HEK293T (cell line): Measurements from ENCODE around the gene CALHM6.
A peak's percentile ranks its signal among the peaks of the same experiment; 100 is the strongest.

ENCODE experiments used
- CTCF ChIA-PET: fragments of 350-600 bp; formaldehyde crosslinking; extraction: SDS; loops from one replicate; lab custom pipeline; 2021; ENCODE audit warnings: antibody characterized with exemption, inconsistent platforms; lab: Yijun Ruan, JAX
- POLR2A ChIA-PET: fragments of 350-600 bp; formaldehyde crosslinking; extraction: SDS; loops from one replicate; lab custom pipeline; 2020; ENCODE audit warnings: antibody characterized with exemption, inconsistent platforms; lab: Yijun Ruan, JAX
- DNase-seq: peaks from one replicate; pipeline ENCODE4 v3.0.0; 2012; ENCODE audit warnings: mixed read lengths; ENCODE audit errors: extremely low spot score
- ARNT ChIP-seq: fragments of 450-650 bp; IDR thresholded peaks from 2 replicates; pipeline ENCODE4 v1.6.1; 2017; ENCODE audit warnings: mild to moderate bottlenecking
- BHLHE40 ChIP-seq: fragments of 450-650 bp; IDR thresholded peaks from 2 replicates; pipeline ENCODE4 v1.6.1; 2016; ENCODE audit warnings: mild to moderate bottlenecking, moderate library complexity, borderline replicate concordance
- CTBP1 ChIP-seq: fragments of 450-650 bp; IDR thresholded peaks from 2 replicates; pipeline ENCODE4 v1.6.1; 2016; ENCODE audit warnings: borderline replicate concordance
- ELF4 ChIP-seq: fragments of 450-650 bp; IDR thresholded peaks from 2 replicates; pipeline ENCODE4 v1.6.1; 2017; ENCODE audit warnings: antibody characterized with exemption
- FOXA1 ChIP-seq: fragments of 450-650 bp; IDR thresholded peaks from 2 replicates; pipeline ENCODE4 v1.6.1; 2016; ENCODE audit warnings: mild to moderate bottlenecking
- FOXK2 ChIP-seq: fragments of 450-650 bp; IDR thresholded peaks from 2 replicates; pipeline ENCODE4 v1.6.1; 2016; ENCODE audit warnings: mild to moderate bottlenecking
- FOXM1 ChIP-seq: fragments of 450-650 bp; IDR thresholded peaks from 2 replicates; pipeline ENCODE4 v1.6.1; 2017; ENCODE audit warnings: mild to moderate bottlenecking, borderline replicate concordance
- HDGF ChIP-seq: fragments of 450-650 bp; IDR thresholded peaks from 2 replicates; pipeline ENCODE4 v1.6.1; 2017; ENCODE audit warnings: antibody characterized with exemption, borderline replicate concordance
- L3MBTL2 ChIP-seq: fragments of 450-650 bp; conservative IDR thresholded peaks from 2 replicates; pipeline ENCODE4 v1.6.1; 2016; ENCODE audit warnings: mild to moderate bottlenecking
- LEF1 ChIP-seq: fragments of 450-650 bp; IDR thresholded peaks from 2 replicates; pipeline ENCODE4 v1.6.1; 2017; ENCODE audit warnings: mild to moderate bottlenecking, borderline replicate concordance
- NFRKB ChIP-seq: fragments of 450-650 bp; IDR thresholded peaks from 2 replicates; pipeline ENCODE4 v1.6.1; 2016; ENCODE audit warnings: mild to moderate bottlenecking, moderate library complexity
- SP1 ChIP-seq: fragments of 450-650 bp; IDR thresholded peaks from 2 replicates; pipeline ENCODE4 v1.6.1; 2017
- SUZ12 ChIP-seq: fragments of 450-650 bp; IDR thresholded peaks from 2 replicates; pipeline ENCODE4 v1.6.1; 2016; ENCODE audit warnings: mild to moderate bottlenecking
- TARDBP ChIP-seq: fragments of 450-650 bp; IDR thresholded peaks from 2 replicates; pipeline ENCODE4 v1.6.1; 2016
- ZNF384 ChIP-seq: fragments of 450-650 bp; IDR thresholded peaks from 2 replicates; pipeline ENCODE4 v1.6.1; 2016
- TF ChIP-seq, protein P1 (sequence below): fragments of 450-650 bp; IDR thresholded peaks from 2 replicates; pipeline ENCODE4 v1.6.1; 2016

CALHM6 gene

DNA sequence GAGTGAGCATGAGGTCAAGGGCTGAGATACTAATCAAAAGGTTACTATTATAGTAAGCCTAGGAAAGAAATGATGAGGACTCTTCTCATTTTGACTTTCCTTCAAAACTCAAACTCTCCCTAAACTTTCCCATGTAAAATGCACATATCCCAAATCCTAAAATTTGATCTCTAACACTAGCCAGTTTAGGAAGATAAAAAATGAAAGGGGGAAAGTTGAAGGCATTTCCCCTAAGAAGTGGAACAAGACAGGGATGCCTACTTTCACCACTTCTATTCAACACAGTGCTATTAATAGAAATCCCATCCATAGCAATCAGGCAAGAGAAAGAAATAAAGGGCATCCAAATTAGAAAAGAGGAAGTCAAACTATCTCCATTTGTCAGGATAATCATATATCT, 47.4 kb downstream of the CALHM6 start:
- no peak for DNase-seq
- ChIA-PET CTCF (no interaction called here), POLR2A (no interaction called here)
- no peak for TF ChIP-seq FOXM1
- no peak for TF ChIP-seq SP1
- no peak for TF ChIP-seq HDGF
- TF ChIP-seq TARDBP: no peak
- TF ChIP-seq, protein P1, sequence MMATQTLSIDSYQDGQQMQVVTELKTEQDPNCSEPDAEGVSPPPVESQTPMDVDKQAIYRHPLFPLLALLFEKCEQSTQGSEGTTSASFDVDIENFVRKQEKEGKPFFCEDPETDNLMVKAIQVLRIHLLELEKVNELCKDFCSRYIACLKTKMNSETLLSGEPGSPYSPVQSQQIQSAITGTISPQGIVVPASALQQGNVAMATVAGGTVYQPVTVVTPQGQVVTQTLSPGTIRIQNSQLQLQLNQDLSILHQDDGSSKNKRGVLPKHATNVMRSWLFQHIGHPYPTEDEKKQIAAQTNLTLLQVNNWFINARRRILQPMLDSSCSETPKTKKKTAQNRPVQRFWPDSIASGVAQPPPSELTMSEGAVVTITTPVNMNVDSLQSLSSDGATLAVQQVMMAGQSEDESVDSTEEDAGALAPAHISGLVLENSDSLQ: no peak
- no peak for TF ChIP-seq L3MBTL2
- TF ChIP-seq NFRKB: no peak
- no peak for TF ChIP-seq FOXA1
- TF ChIP-seq BHLHE40: no peak

GRCh38 chr6:116511424-116512110, 50.4 kb downstream of the CALHM6 start, which contains the start of gene CALHM5:
Gene CALHM5, plus strand, starts transcription at chr6:116511639. Its CDS starts 58 bp downstream, at chr6:116511697.
- CTCF ChIA-PET: interaction anchor here (0.6 to 2.1 kb wide), 19 partner anchors 9 to 425 kb away, joined by 3 to 18 read pairs (median 4); no protein-coding TSS in a partner anchor
- no peak for TF ChIP-seq SUZ12
- TF ChIP-seq CTBP1: no peak
- no peak for TF ChIP-seq SP1
- TF ChIP-seq ARNT: no peak
- TF ChIP-seq BHLHE40: no peak
- peak; percentile 65 for DNase-seq
- POLR2A ChIA-PET: interaction anchor here (0.7 to 3.3 kb wide), 13 partner anchors 11 to 411 kb away, joined by 3 to 17 read pairs (median 4); partner anchors contain the start of genes DSE, NT5DC1, RWDD1 and TSPYL1

DNA sequence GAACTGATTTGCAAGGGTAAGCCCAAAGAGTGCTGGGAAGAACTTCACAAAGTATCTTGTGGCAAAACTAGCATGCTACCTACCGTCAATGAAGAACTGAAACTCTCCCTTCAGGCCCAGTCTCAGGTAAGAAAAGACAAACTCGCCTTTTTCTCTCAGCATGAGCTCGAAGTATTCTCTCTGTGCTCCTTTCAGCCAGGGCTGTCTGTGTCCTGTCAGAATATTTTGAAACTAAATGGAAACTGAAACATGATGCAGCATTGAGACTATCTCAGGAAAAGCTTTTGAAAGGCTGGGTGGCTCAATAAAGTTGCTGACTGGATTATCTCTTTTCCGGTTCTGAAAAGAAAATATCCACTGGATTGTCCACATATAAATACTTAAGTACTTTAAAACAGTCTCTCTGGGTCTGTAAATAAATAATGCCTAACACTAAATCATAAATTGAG, 51.0 kb downstream of the CALHM6 start:
- no peak for DNase-seq
- TF ChIP-seq CTBP1: no peak
- TF ChIP-seq FOXK2: no peak
- no peak for TF ChIP-seq ZNF384
- TF ChIP-seq, protein P1: no peak
- TF ChIP-seq SP1: no peak
- TF ChIP-seq FOXA1: no peak
- no peak for TF ChIP-seq TARDBP
- no peak for TF ChIP-seq HDGF
- TF ChIP-seq ELF4: no peak
- no peak for TF ChIP-seq SUZ12
- no peak for TF ChIP-seq LEF1
- no peak for TF ChIP-seq BHLHE40
- TF ChIP-seq ARNT: no peak
- TF ChIP-seq NFRKB: no peak
- no peak for TF ChIP-seq FOXM1
- no peak for TF ChIP-seq L3MBTL2
- ChIA-PET CTCF (interaction anchor here (0.6 to 2.1 kb wide), 19 partner anchors 8 to 424 kb away, joined by 3 to 18 read pairs (median 4); no protein-coding TSS in a partner anchor), POLR2A (interaction anchor here (0.7 to 3.3 kb wide), 13 partner anchors 10 to 411 kb away, joined by 3 to 17 read pairs (median 4); partner anchors contain the start of genes DSE, NT5DC1, RWDD1 and TSPYL1)

GRCh38 chr6:116512734-116513133, 51.6 kb downstream of the CALHM6 start:
- ChIA-PET CTCF (interaction anchor here (1.5 to 2.1 kb wide), 4 partner anchors 11 to 225 kb away, joined by 9 to 14 read pairs (median 10); no protein-coding TSS in a partner anchor), POLR2A (interaction anchor here (1.5 to 3.3 kb wide), 2 partner anchors 58 to 412 kb away, joined by 4 to 17 read pairs; partner anchors contain the start of genes NT5DC1 and RWDD1)
- DNase-seq: no peak
- TF ChIP-seq SUZ12: no peak
- TF ChIP-seq, protein P1: no peak
- no peak for TF ChIP-seq BHLHE40
- TF ChIP-seq SP1: no peak
- no peak for TF ChIP-seq FOXK2
- TF ChIP-seq ZNF384: no peak
- TF ChIP-seq TARDBP: no peak
- no peak for TF ChIP-seq LEF1
- no peak for TF ChIP-seq CTBP1
- TF ChIP-seq FOXA1: no peak
- no peak for TF ChIP-seq ELF4
- TF ChIP-seq NFRKB: no peak
- TF ChIP-seq FOXM1: no peak
- no peak for TF ChIP-seq L3MBTL2
- no peak for TF ChIP-seq ARNT
- no peak for TF ChIP-seq HDGF
